GM23338 (cell line): ENCODE data around the gene IL21. TPM values are rescaled to one million over a fixed set of nuclear protein-coding genes. Genes with fewer than 3 reads are reported as not detected.

Source experiments
- ATAC-seq: fragments of 200-7000 bp; cut with Tn5 transposase; 3 replicates; pipeline ENCODE4 v1.9.1; 2020
- DNase-seq: peaks from one replicate; pipeline ENCODE4 v3.0.0-alpha.2; 2015; ENCODE audit warnings: low spot score
- H2AFZ ChIP-seq: fragments of 200-600 bp; sonication (generic); 2 replicates; pipeline ENCODE4 v1.8.0; 2016; ENCODE audit warnings: antibody characterized with exemption, mild to moderate bottlenecking, moderate library complexity
- H3F3A ChIP-seq: fragments of 200-600 bp; sonication (generic); replicated peaks from 2 replicates; pipeline ENCODE4 v1.8.0; 2017; ENCODE audit warnings: antibody characterized with exemption, mixed run types, low read depth
- H3K27ac ChIP-seq: fragments of 200-600 bp; sonication (generic); 2 replicates; pipeline ENCODE4 v1.6.1; 2016; ENCODE audit warnings: low read depth
- H3K27me3 ChIP-seq: fragments of 200-600 bp; sonication (generic); 2 replicates; pipeline ENCODE4 v1.8.0; 2016; ENCODE audit warnings: mild to moderate bottlenecking, mixed run types, moderate library complexity; ENCODE audit not compliant: insufficient read depth
- H3K36me3 ChIP-seq: fragments of 200-600 bp; sonication (generic); 2 replicates; pipeline ENCODE4 v1.8.0; 2016; ENCODE audit warnings: mild to moderate bottlenecking; ENCODE audit not compliant: insufficient read depth
- H3K4me1 ChIP-seq: fragments of 200-600 bp; sonication (generic); 2 replicates; pipeline ENCODE4 v1.8.0; 2016; ENCODE audit warnings: mild to moderate bottlenecking, moderate library complexity; ENCODE audit not compliant: insufficient read depth
- H3K4me2 ChIP-seq: fragments of 200-600 bp; sonication (generic); 2 replicates; pipeline ENCODE4 v1.7.1; 2017; ENCODE audit warnings: mixed run types
- H3K4me3 ChIP-seq: fragments of 200-600 bp; sonication (generic); 2 replicates; pipeline ENCODE4 v1.6.1; 2016; ENCODE audit warnings: mixed run types
- H3K79me2 ChIP-seq: fragments of 200-600 bp; sonication (generic); replicated peaks from 2 replicates; pipeline ENCODE4 v1.8.0; 2017; ENCODE audit warnings: mild to moderate bottlenecking; ENCODE audit not compliant: insufficient read depth
- H3K9me2 ChIP-seq: fragments of 200-600 bp; sonication (generic); 2 replicates; pipeline ENCODE4 v1.8.0; 2017; ENCODE audit not compliant: insufficient read depth
- H4K20me1 ChIP-seq: fragments of 200-600 bp; sonication (generic); replicated peaks from 2 replicates; pipeline ENCODE4 v1.8.0; 2017; ENCODE audit warnings: mild to moderate bottlenecking; ENCODE audit not compliant: insufficient read depth
- H3K27ac Mint-ChIP-seq: 2 replicates; pipeline ENCODE4 v1.8.0; 2020; ENCODE audit warnings: inconsistent platforms, mild to moderate bottlenecking, moderate library complexity, mixed read lengths
- H3K27me3 Mint-ChIP-seq: 3 replicates; pipeline ENCODE4 v1.8.0; 2022; ENCODE audit warnings: low read depth, mild to moderate bottlenecking, moderate library complexity, mixed read lengths, inconsistent platforms; ENCODE audit not compliant: insufficient read depth, poor library complexity
- H3K36me3 Mint-ChIP-seq: 3 replicates; pipeline ENCODE4 v1.8.0; 2021; ENCODE audit warnings: low read depth, mild to moderate bottlenecking, inconsistent platforms, moderate library complexity, mixed read lengths
- H3K4me1 Mint-ChIP-seq: 3 replicates; pipeline ENCODE4 v1.8.0; 2020; ENCODE audit warnings: mild to moderate bottlenecking, inconsistent platforms, mixed read lengths
- H3K4me3 Mint-ChIP-seq: 3 replicates; pipeline ENCODE4 v1.8.0; 2021; ENCODE audit warnings: moderate library complexity, mild to moderate bottlenecking, inconsistent platforms, mixed read lengths
- H3K9me3 Mint-ChIP-seq: 3 replicates; pipeline ENCODE4 v1.8.0; 2020; ENCODE audit warnings: moderate library complexity, mild to moderate bottlenecking, inconsistent platforms, mixed read lengths
- CREB1 ChIP-seq: fragments of 250-450 bp; sonication (Bioruptor Pico); IDR thresholded peaks from 2 replicates; pipeline ENCODE4 v1.5.0; 2020; ENCODE audit warnings: low read depth, mild to moderate bottlenecking, moderate library complexity
- CTCF ChIP-seq, 2 experiments: fragments of 200-600 bp in 1 of 2; sonication (generic) in 1 of 2; conservative IDR thresholded peaks; 2 replicates each; pipeline versions ENCODE4 v1.5.1 to v1.6.1; 2016 to 2017; ENCODE audit warnings: antibody characterized with exemption in 2 of 2, low read depth in 2 of 2, mild to moderate bottlenecking in 2 of 2, moderate library complexity in 1 of 2
- ETS1 ChIP-seq: IDR thresholded peaks from 2 replicates; pipeline ENCODE4 v1.6.1; 2016; ENCODE audit warnings: antibody characterized with exemption
- EZH2 ChIP-seq: fragments of 200-600 bp; sonication (generic); IDR thresholded peaks from one replicate; pipeline ENCODE4 v1.8.0; 2017; ENCODE audit warnings: antibody characterized with exemption, mild to moderate bottlenecking, low read depth; ENCODE audit not compliant: unreplicated experiment
- EZH2phosphoT487 ChIP-seq: fragments of 200-600 bp; sonication (generic); IDR thresholded peaks from one replicate; pipeline ENCODE4 v1.8.1; 2018; ENCODE audit warnings: antibody characterized with exemption; ENCODE audit not compliant: unreplicated experiment
- JUNB ChIP-seq: IDR thresholded peaks from one replicate; pipeline ENCODE4 v1.6.1; 2016; ENCODE audit warnings: antibody characterized with exemption; ENCODE audit not compliant: unreplicated experiment
- NANOG ChIP-seq: IDR thresholded peaks from 2 replicates; pipeline ENCODE4 v1.6.1; 2016; ENCODE audit warnings: antibody characterized with exemption, borderline replicate concordance
- POLR2AphosphoS5 ChIP-seq: IDR thresholded peaks from 2 replicates; pipeline ENCODE4 v1.6.1; 2016; ENCODE audit warnings: antibody characterized with exemption, low read depth
- STAT1 ChIP-seq: IDR thresholded peaks from one replicate; pipeline ENCODE4 v1.6.1; 2016; ENCODE audit warnings: antibody characterized with exemption; ENCODE audit not compliant: unreplicated experiment
- ZNF114 ChIP-seq: fragments of 250-450 bp; sonication (Bioruptor Pico); IDR thresholded peaks from 2 replicates; pipeline ENCODE4 v1.5.0; 2020; ENCODE audit warnings: mild to moderate bottlenecking, moderate library complexity
- ZNF331 ChIP-seq: fragments of 250-450 bp; sonication (Bioruptor Pico); IDR thresholded peaks from 2 replicates; pipeline ENCODE4 v1.5.0; 2020; ENCODE audit warnings: low read depth, mild to moderate bottlenecking, moderate library complexity
- ZNF462 ChIP-seq: fragments of 250-450 bp; sonication (Bioruptor Pico); IDR thresholded peaks from 2 replicates; pipeline ENCODE4 v1.5.0; 2020; ENCODE audit warnings: mild to moderate bottlenecking, moderate library complexity
- polyA plus RNA-seq: library from polyadenylated mRNA; unstranded; fragments of >200 nt; fragmentation: Nextera tagmentation; extraction: Ambion mirVana; gene quantifications from 2 replicates; pipeline ENCODE4 v1.2.1, GENCODE V29; 2016
- total RNA-seq: library from RNA; depleted of rRNA; stranded (reverse); fragments of >200 nt; shearing (Covaris generic); gene quantifications from 2 replicates; pipeline ENCODE4 v1.2.3, GENCODE V29; 2014
- TF ChIP-seq, protein P1 (sequence below): IDR thresholded peaks from one replicate; pipeline ENCODE4 v1.6.1; 2018; ENCODE audit warnings: antibody characterized with exemption; ENCODE audit not compliant: unreplicated experiment

IL21 gene
- total and polyA plus RNA-seq, 2 experiments from 2014 or later: not detected

DNA sequence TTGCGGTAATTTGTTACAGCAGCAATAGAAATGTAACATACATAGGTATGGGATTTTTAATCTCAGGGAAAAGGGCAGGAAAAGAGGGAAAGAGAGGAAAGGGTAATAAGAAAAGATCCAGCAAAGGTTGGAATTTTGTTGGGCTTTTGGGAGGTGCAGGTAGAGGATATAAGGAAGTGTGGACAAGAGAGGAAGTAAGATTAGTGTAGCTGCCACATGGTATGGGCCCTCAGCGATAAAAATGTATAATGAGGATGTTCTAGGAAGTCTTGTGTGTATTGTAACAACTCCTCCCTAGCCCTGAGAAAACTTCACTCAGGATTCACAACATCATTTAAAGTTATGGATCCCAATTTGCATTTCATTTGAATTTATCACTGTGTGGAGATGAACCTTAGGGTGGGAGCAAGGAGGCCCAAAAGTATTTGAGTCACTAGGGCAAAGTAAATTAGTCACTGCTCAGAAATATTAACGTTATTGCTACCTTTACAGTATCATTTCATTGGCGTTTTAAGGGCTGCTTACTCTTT lies 2.8 kb upstream of the IL21 start:
- no peaks in the 10 kb centered on the region for H3F3A ChIP-seq
- Mint-ChIP-seq H3K27me3 (no peaks in the 10 kb centered on the region), H3K4me1 (peaks cover 3% of the 10 kb centered on the region; the same call in 2 of the 3 replicates), H3K27ac (no peak overlapping the region), H3K9me3 (no peaks in the 10 kb centered on the region), H3K4me3 (no peak overlapping the region), H3K36me3 (no peaks in the 10 kb centered on the region)
- no peak overlapping the region for H3K4me2 ChIP-seq
- ATAC-seq (no peak), DNase-seq (no peak)
- no peaks in the 10 kb centered on the region for H3K27me3 ChIP-seq
- H2AFZ ChIP-seq: no peak overlapping the region
- peaks cover 8% of the 10 kb centered on the region; the same call in 1 of the 2 replicates for H3K4me1 ChIP-seq
- H3K79me2 ChIP-seq: no peaks in the 10 kb centered on the region
- H3K27ac ChIP-seq: no peak overlapping the region
- no peak overlapping the region for H3K4me3 ChIP-seq
- no peaks in the 10 kb centered on the region for H3K36me3 ChIP-seq
- H4K20me1 ChIP-seq: no peaks in the 10 kb centered on the region
- TF ChIP-seq ZNF114 (CRISPR knock-in tag) (no peak), EZH2phosphoT487 (no peak), ZNF462 (CRISPR knock-in tag) (no peak), ETS1 (no peak), CREB1 (CRISPR knock-in tag) (no peak), NANOG (no peak), POLR2AphosphoS5 (no peak), STAT1 (no peak), JUNB (no peak), CTCF (conservative IDR thresholded peaks at IDR 0.05; ENCODE audit: low read depth in 2 of 2) (no peak), EZH2 (no peak), ZNF331 (CRISPR knock-in tag) (no peak)
- TF ChIP-seq, protein P1, sequence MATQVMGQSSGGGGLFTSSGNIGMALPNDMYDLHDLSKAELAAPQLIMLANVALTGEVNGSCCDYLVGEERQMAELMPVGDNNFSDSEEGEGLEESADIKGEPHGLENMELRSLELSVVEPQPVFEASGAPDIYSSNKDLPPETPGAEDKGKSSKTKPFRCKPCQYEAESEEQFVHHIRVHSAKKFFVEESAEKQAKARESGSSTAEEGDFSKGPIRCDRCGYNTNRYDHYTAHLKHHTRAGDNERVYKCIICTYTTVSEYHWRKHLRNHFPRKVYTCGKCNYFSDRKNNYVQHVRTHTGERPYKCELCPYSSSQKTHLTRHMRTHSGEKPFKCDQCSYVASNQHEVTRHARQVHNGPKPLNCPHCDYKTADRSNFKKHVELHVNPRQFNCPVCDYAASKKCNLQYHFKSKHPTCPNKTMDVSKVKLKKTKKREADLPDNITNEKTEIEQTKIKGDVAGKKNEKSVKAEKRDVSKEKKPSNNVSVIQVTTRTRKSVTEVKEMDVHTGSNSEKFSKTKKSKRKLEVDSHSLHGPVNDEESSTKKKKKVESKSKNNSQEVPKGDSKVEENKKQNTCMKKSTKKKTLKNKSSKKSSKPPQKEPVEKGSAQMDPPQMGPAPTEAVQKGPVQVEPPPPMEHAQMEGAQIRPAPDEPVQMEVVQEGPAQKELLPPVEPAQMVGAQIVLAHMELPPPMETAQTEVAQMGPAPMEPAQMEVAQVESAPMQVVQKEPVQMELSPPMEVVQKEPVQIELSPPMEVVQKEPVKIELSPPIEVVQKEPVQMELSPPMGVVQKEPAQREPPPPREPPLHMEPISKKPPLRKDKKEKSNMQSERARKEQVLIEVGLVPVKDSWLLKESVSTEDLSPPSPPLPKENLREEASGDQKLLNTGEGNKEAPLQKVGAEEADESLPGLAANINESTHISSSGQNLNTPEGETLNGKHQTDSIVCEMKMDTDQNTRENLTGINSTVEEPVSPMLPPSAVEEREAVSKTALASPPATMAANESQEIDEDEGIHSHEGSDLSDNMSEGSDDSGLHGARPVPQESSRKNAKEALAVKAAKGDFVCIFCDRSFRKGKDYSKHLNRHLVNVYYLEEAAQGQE: no peak
- H3K9me2 ChIP-seq: peaks cover 8% of the 10 kb centered on the region
